ENCODE data around the gene SPOCK3.

DNA sequence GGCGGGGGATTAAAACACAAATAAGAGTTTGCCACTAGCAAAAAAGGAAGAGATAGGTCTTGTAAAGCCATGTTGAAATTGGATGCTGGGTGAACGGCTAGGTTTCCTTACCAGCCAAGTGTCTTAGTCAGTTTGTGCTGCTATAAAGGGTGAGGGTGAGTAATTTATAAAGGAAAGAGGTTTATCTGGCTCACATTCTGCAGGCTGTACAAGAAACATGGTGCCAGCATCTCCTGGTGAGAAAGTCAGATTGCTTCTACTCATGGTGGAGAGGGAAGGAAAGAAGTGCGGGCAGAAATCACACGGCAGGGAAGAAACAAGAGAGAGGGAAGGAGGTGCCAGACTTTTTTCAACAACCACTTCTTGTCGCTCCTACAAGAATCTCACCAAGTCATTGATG lies 507.5 kb downstream of the SPOCK3 start:
- TF ChIP-seq, protein P1, sequence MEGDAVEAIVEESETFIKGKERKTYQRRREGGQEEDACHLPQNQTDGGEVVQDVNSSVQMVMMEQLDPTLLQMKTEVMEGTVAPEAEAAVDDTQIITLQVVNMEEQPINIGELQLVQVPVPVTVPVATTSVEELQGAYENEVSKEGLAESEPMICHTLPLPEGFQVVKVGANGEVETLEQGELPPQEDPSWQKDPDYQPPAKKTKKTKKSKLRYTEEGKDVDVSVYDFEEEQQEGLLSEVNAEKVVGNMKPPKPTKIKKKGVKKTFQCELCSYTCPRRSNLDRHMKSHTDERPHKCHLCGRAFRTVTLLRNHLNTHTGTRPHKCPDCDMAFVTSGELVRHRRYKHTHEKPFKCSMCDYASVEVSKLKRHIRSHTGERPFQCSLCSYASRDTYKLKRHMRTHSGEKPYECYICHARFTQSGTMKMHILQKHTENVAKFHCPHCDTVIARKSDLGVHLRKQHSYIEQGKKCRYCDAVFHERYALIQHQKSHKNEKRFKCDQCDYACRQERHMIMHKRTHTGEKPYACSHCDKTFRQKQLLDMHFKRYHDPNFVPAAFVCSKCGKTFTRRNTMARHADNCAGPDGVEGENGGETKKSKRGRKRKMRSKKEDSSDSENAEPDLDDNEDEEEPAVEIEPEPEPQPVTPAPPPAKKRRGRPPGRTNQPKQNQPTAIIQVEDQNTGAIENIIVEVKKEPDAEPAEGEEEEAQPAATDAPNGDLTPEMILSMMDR (IDR thresholded peaks at IDR 0.05; ENCODE audit: extremely low read depth in 1 of 2, insufficient read depth in 1 of 2, low read depth in 1 of 2, low read length in 2 of 2): no peak
- TF ChIP-seq EZH2 (IDR thresholded peaks at IDR 0.05; ENCODE audit: borderline replicate concordance, low read depth, low read length, severe bottlenecking) (no peak), POLR2A (IDR thresholded peaks at IDR 0.05; ENCODE audit: low read depth, low read length) (no peak), POLR2AphosphoS5 (IDR thresholded peaks at IDR 0.05; ENCODE audit: insufficient read depth, low read depth, low read length) (no peak), JUN (IDR thresholded peaks at IDR 0.05; ENCODE audit: borderline replicate concordance, insufficient read depth, insufficient read length, low read depth) (no peak), MYC (IDR thresholded peaks at IDR 0.05; ENCODE audit: low read depth, low read length) (no peak), GATA2 (IDR thresholded peaks at IDR 0.05; ENCODE audit: insufficient read depth, insufficient read length, low read depth, low read length) (no peak)
- TF ChIP-seq, protein P2, sequence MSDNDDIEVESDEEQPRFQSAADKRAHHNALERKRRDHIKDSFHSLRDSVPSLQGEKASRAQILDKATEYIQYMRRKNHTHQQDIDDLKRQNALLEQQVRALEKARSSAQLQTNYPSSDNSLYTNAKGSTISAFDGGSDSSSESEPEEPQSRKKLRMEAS (IDR thresholded peaks at IDR 0.05; ENCODE audit: insufficient read depth, insufficient read length): no peak
